Raji (cell line): ENCODE results near the gene FKBP2.
A peak's percentile ranks its signal among the peaks of the same experiment; 100 is the strongest.

Source experiments
- POLR2A ChIP-seq: IDR thresholded peaks from 2 replicates; pipeline ENCODE4 v1.6.1; 2011; ENCODE audit warnings: low read depth, low read length, control low read depth; ENCODE audit not compliant: insufficient read depth

Gene FKBP2

DNA sequence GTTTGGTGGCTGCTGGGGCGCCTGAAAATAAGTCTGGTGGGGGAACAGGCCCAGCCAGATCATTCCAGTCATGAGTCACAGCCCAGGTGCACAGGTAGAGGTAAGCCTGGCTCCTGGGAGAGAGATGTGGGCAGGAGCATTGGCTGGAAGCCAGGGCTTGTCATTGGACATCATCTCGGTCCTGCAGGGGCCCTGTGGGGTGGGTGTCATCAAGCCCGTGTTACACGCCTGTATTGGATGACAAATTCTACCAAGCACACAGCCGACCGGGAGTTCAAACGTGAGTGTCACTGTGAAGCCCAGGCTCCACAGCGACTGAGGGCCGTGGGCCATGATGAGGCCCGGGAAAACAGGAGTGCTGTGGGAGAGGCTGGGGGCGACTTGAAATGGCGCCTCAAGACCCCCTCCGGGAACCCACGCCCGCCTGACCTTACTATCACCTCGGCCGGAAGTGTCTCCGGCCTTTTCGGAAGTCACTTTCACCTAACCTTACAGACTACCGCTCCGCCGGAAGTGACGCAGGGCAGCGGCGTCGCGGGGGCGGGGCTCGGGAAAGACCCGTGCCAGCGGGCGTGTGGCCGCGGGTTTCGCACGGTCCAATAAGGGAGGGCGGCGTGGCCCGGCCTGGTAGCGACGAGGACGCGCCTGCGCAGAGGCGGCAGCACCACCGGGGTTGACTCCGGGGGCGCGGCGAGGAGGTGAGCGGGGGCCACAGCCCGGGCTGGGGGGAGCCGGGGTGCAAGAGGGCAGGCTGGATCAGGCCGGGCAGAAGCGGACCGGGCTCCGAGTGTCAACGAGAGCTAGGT, at the start of gene FKBP2:
TSS of gene FKBP2 (plus strand) at position 661 of the 806 bp plus-strand sequence. CDS start 1,293 bp downstream, outside the sequence.
- TF ChIP-seq POLR2A: peak; percentile 93

DNA sequence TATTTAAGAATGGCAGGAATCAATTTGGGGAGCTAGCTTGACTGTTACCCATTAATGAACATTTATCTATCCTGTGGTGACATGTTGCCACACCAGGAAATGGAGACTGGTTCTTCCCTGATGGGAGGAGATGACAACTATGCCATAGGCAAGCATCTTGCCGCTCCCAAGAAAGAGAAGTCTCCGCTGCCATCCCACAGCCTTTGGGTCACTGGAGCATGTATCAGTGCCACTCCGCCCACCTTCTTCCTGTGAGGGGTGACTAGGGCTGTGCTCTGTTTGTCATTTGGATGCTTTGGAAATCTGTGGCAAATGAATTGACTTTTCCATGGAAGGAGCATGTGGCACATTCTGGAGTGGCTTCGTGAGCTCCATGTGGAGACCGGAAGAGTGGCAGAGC, 48.5 kb upstream of the FKBP2 start:
- no peak for TF ChIP-seq POLR2A

DNA sequence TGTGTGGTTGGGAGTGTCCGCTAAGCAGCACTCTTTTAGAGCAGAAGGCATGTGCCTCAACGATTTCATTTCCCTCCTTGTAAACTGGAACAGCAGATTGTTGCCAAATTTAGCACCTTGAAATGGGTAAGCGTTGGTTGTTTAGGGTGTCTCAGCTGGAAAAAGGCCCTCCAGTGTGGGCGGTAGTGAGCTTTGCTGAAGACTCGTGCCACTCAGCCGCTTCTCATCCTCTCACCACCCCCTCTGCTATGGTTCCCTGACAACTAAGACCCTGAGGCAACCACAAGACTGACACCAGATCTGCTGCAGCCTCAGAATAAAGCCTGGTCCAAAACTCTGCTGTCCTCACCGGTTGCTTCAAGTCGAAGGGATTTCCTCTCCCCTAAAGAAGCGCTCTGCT, 44.3 kb upstream of the FKBP2 start:
- TF ChIP-seq POLR2A: no peak

DNA sequence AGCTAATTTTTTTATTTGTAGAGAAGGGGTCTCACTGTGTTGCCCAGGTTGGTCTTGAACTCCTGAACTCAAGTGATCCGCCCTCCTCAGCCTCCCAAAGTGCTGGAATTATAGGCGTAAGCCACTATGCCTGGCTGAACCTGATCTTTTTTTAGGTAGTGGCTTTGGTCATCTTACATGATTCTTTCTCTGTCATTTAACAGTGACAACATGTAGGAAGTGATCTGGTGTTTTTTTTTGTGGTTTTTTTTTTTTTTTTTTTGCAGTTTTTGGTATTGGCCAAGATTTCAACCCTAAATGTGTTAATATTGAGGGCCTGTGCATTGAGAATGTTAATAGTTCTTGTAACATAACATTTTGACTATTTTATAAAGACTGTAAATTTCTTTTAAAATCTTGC, 42.4 kb upstream of the FKBP2 start:
- no peak for TF ChIP-seq POLR2A

DNA sequence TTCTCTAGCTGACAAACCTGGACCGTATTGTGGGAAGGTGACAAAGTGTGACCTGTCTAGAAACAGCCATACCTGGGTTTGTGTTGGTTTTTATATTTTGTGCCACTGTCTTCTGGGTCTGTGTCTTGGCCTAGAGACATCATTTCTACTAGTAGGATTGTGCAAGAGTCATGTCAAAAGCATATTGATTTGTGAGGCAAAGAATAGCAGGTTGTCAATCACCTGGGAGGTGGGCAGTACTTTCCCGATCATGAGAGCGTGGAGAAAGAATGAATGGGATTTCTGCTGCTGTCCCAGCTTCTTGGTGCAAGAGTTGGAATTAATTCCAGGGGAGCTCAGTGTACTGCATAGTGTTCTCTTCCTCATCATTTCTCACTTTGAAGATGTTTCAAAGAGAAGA, 39.4 kb upstream of the FKBP2 start:
- no peak for TF ChIP-seq POLR2A

DNA sequence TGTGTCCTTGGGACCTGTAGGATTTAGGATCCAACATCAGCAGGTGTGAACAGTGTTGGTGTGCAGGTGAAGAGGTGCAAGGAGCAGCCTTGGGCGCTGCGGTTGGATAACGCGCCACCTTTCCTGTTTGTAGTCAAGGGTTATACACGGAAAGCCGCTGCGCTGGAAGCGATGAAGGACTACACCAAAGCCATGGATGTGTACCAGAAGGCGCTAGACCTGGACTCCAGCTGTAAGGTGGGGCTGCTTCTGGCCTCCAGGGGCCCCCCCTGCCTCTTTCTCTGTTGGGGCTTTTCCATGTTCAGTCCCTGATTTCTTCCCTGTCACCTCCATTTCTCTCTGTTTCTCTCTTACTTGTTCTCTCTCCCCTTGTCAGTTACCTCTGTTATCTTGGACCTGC, 37.9 kb upstream of the FKBP2 start:
- TF ChIP-seq POLR2A: no peak

DNA sequence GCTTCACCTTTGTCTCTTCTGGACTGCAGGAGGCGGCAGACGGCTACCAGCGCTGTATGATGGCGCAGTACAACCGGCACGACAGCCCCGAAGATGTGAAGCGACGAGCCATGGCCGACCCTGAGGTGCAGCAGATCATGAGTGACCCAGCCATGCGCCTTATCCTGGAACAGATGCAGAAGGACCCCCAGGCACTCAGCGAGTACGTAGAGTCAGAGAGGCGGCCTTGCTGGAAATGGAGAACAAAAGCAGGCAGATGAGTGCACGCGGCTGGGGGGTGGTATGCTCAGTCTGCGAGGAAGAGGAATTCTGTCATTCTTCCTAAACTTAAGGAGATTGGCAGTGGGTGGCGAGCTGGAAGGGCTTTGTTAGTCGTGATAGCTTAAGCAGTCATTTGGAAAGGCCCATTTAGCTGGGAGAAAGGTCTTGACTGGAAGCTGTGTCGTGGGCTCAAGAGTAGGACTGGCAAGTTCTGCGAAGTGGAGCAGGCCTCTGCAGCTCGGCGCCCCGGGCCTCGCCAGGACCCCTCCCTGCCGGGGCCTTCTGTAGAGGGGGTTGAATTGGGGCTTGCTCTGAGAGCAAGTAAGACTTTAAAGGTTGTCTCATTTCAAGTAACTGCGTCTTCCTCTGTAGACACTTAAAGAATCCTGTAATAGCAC, 37.3 kb upstream of the FKBP2 start:
- TF ChIP-seq POLR2A: no peak

DNA sequence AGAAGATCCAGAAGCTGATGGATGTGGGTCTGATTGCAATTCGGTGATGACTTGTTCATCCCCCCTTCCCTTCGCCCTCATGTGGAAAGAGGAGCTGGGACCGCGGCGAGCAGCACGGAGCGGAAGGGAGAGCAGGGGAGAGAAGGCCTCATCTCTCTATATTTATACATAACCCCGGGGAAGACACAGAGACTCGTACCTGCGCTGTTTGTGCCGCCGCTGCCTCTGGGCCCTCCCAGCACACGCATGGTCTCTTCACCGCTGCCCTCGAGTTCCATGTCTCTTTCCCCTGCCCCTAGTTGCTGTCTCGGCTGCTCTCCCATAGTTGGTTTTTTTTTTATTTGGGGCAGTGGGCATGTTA, 36.8 kb upstream of the FKBP2 start:
- no peak for TF ChIP-seq POLR2A

DNA sequence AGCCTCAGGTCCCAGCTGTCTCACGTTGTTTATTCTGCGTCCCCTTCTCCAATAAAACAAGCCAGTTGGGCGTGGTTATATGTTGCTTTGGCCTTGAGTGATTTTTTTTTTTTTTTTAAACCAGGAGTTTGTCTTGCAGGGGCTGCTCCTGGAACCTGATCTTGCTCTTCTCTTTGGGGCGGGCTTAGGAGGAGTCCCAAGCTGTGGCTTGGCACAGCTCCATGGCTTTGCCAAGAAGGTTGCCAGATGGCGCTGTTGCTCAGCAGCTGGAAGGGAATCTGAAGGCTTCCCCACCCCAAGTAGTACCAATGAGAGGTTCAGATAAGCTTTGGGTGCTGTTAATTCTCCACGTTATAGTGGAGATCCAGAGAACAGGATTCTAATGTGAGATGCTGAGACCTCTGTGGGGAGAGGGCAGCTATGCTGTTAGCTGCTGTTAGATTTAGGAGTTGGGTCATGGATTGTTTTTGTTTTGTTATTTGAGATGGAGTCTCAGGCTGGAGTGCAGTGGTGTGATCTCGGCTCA, 36.4 kb upstream of the FKBP2 start:
- TF ChIP-seq POLR2A: 0 out of 2 replicates have a peak, but pooled peaks have one; percentile 34

DNA sequence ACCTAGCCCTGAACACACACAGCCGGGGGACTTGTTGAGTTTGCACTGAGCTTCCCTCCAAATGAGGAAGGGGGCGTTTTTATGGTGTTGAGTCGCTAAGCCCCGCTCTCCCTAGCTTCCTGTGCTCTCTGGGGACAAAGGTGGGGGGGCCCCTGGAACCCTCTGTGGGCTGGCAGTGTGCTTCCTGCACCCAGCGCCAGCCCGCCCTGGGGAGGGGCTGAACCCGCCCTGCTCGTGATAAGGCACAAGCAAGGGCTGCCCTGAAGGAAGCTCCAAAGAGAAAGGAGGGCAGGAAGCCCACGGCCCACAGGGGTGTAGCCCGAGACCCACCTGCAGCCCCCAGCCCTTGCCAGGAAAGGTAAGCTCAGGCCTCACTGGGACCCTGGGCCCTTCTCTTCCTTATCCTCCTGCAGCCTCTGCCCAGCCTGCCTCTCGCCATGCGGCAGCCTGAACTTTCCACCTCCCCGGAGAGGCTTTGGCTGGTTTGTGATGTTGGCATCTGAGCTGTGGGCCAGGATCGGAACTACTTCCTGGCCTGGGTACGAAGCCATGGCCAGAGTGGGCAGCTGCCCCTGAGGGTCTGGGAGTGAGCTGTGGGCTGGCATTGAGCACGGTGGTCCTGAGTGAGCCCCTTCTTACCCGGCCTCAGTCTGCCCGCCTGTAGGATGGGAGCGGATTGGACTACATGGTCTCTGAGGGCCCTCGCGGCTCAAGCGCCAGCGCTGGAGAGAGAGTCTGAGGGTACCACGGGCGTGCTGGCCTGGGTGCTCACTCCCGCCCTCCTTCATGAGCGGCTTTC, 34.2 kb upstream of the FKBP2 start, which contains the start of gene FERMT3:
TSS of gene FERMT3 (plus strand) at position 265 of the 799 bp plus-strand sequence. CDS start 644 bp downstream, outside the sequence.
- TF ChIP-seq POLR2A: peak; percentile 73

DNA sequence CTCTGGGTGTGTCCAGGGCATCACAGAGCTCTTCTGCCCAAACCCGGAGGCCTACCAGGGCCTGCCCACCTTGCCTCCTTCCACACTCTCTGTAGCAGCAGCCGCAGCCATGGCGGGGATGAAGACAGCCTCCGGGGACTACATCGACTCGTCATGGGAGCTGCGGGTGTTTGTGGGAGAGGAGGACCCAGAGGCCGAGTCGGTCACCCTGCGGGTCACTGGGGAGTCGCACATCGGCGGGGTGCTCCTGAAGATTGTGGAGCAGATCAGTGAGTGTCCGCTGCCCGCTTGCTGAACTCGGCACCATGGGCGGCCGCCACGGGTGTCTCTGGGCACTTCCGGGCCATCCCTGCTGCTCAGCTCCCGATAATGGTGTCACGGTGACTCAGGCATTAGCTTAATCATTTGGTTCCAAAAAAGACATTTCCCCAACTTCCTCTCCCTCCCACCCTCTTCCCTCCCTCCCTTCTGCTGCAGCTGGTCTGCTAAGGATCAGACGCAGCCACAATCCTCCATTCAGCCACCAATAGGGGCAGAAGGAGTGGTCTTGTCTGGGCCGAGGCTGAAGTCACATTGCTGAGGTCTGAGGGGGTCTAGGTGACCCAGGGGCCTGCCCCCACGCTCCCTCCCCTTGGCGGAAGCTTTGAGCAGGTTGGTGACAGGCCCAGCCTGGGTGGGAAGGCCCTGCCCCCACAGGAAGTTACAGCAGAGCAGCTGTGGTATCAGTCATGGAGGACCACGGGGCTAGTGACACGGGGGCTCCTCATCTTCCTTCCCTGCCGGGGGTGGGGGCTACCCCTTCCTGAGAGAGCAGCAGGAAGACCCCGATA, 33.4 kb upstream of the FKBP2 start:
- peak; percentile 81 for TF ChIP-seq POLR2A

DNA sequence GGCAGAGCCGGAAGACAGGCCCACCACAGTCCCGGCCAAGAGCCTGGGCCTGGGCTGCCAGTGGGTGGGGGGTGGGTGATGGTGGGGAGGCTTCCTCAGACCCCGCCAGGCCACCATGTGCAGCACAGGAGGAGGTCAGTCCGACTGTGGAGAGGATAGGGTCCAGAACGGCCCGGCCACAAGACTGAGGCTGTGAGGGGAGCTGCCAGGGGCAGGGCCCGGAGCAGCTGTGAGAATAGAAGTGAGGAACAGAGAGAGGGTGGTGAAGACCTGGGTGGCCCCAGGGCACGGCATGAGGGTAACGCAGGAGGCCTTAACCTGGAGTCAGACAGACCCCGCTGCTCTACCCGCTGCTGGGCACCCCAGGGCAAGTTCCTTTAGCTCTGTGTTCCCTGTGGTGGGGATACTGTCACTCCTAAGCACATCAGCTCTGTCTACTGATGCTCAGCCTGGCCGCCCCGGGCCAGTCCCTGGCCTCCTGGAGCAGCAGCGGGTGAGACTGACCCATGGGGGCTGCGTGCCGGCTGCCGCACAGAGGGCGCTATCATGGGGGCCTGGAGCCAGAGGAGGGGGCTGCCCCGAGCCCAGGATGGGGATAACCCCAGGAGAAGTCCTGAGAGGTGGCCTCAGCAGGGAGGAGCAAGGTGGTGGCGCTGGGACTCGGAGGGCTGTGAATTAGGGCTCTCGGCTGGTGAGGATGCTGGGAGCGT, 32.7 kb upstream of the FKBP2 start:
- no peak for TF ChIP-seq POLR2A

DNA sequence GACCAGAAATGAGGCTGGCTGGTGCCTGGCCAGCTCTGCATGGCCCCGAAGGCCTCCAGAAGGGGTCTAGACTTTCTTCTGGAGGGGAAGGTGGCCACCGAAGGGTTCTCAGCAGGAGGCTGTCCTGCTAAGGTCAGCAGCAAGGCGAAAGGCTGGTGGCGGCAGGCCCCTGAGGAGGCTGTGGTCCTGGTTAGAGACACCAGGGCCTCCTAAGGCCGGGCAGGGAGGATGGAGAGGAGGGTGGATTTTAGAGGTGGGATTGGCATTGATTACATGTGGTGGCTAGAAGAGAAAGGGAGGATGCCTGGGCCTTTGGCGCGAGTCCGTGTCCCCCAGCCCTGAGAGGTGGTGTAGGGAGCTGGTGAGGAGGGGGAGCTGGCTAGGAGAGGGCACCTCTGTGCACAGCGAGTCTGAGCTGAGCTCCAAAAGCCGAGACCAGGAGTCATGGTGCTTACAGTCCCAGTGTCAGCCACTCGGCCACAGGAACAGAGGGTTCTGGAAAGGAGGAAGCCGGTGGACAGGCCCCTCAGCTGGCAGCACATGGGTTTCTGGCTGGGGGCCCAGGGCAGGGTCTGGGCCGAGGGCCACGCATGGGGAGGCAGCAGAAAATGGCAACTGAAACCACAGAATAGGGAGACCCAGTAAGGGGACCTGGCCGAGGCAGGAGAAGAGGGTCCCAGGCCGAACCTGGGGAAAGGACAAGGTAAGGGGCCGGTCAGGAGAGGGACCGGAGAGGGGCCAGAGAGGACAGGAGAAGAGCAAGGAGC, 31.9 kb upstream of the FKBP2 start:
- no peak for TF ChIP-seq POLR2A
